Stimulated activated CD4-positive, alpha-beta T cell treated with anti-CD3 and anti-CD28 coated beads, Interleukin-12 subunit alpha, Interleukin-12 subunit beta, amount 100 ng/mL, for 24 hours (primary cell): ENCODE measurements around the gene TMEM134.
"Not testable (repeated sequence)": the region's sequence is repeated elsewhere in the genome, so short reads cannot be mapped to it uniquely, and the experiment has no call there.

Source experiments
- DNase-seq, 2 experiments: peaks; one replicate each; pipeline ENCODE4 v3.0.0-alpha.2; 2020; ENCODE audit warnings: low read depth in 2 of 2

Gene TMEM134

GRCh38 chr11:67468759-67469507 is at the start of gene TMEM134:
Gene TMEM134 (minus strand): TSS chr11:67469251. CDS start chr11:67469192, 59 bp downstream.
- DNase-seq: peak; percentile 87 to 89

GRCh38 chr11:67517784-67518552 is 48.9 kb upstream of the TMEM134 start:
- no peak for DNase-seq

DNA sequence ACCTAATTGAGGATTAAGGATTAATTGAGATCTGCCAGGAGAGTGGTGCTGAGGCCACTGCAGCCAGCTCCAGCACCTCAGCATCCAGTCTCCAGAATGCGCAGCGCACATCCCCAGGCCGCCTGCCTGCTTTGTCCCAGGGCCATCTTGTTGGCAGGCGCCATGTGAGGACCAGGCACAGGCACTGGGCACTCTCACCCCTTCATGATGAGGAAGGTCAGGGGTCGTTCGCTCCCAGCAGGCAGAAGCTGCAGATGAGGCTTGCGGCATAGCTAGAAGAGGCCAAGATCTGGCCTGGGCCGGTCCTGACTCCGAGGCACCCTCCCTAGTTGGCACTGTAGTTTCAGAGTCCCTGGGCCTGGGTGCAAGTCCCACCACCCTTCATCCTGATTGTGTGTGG is 47.8 kb upstream of the TMEM134 start:
- no peak for DNase-seq

DNA sequence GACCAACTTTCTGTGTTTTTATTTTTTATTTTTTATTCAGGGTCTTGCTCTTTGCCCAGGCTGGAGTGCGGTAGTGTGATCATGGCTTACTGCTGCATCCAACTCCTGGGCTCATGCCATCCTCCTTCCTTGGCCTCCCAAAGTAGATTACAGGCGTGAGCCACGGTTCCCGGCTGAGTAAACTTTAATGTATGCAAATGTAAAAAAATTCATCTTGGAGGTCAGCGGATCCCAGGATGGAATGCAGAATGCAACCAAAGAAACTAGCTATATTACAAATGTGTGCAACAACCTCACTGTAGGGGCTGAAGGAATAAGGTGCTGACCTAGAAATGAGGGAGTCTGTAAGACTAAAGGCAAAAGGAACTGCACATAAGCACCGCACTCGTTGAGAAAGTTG is 45.1 kb upstream of the TMEM134 start:
- DNase-seq: no peak

- not testable (repeated sequence) for DNase-seq
Observed at GRCh38 chr11:67511558-67511957, 42.5 kb upstream of the TMEM134 start.

GRCh38 chr11:67510023-67510345 is 40.9 kb upstream of the TMEM134 start:
- DNase-seq: no peak

DNA sequence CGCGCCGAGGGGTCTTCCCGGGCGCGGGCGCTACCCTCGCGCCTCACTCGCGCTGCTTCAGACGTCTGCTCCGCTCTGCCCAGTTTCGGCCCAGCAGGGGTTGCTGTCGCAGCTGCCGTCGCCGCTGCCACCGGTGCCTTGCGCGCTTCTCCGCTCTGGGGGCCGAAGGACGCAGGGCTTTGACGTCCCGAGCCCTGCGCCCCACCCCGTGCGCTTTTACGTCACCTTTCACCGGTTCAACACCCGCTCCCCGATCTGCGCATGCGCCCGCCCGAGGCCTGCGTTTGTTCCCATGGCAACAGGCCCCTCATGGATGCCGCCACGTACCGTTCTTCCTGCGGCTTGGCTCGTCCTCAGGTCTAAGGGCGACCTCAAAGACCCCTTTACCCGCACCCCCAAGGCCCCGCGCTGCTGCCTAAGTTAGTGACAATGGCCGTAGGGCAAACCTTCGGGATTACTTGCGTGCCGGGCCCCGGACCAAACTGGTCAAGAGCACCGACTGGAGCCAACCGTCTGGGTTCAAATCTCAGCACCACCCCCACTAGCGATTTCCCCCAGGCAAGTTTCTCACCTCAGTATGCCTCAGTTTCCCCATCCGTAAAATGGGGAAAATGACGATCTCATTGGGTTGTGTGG is 39.6 kb upstream of the TMEM134 start:
- peak; percentile 98 to 99 for DNase-seq

- DNase-seq: peak; percentile 95 to 99
Observed at GRCh38 chr11:67507864-67508485, 38.9 kb upstream of the TMEM134 start, which contains the start of gene CDK2AP2. Gene CDK2AP2 (minus strand): TSS chr11:67508162. CDS start chr11:67508082, 80 bp downstream.

DNA sequence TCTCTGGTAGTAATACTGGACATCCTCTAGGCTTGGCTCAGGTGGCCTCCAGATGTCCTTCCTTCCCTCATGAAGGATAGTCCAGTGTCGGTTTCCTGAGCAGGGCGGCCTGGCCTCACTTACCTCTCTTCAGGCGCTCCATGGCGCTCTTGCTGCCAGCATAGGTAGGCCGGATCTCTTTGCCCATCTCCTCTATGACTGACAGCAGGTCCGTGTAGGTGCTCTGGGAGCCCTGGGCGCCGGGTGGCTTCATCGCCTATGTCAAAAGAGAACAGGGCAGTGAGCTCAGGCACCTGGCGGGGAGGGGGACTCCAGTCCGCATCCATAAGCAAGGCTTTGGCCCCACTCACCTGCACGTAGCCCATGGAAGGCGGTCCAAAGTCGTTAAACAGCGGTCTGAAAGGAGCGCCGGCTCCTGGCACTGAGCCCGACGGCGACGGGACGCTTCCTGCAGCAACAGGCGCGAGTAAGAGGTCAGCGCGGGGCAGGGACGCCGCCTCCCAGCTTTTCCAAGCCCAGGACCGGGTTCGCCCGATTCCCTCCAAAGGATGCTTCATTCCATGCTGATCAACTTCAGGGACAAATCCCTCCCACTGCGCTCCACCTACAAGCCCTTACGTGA is 38.3 kb upstream of the TMEM134 start:
- DNase-seq: no peak

GRCh38 chr11:67506426-67507051 is 37.5 kb upstream of the TMEM134 start:
- no peak for DNase-seq

DNA sequence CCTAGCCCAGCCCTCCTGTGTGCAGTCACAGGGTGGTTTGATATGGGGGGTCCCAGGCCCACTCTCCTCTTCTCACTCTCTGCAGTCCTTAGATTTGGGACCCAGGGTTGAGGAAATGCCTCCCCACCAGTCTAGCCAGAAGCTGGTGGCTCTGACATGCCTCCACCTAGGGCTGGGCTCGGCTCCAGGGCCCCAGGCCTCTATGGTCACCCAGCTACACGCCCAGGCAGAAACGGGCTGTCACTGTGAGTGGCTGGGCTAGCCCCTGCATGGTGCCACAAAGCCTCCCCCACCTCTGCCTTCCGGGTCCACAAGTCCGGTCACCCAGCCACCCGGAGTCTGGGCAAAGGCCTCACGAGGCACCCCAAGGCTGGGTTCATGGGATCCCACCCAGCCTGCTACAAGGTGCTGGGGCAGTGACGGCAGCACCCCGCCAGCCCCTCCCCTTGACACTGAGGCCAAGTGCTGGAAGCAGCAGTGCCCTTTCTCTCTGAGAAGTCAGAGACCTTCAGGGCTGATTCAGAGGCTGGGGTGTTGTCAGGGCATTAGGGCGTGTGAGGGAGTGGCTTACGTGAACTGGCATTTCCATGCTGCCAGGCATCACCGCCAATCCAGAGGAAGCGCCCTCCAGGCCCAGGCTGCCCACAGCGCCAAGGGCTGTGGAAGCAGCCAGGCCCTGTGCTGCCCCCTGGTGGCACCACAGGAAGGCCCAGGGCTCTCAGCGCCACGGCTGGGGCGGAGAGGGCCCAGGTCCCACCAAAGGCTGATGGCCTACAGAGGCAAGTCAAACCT is 36.8 kb upstream of the TMEM134 start:
- peak; percentile 76 to 87 for DNase-seq

DNA sequence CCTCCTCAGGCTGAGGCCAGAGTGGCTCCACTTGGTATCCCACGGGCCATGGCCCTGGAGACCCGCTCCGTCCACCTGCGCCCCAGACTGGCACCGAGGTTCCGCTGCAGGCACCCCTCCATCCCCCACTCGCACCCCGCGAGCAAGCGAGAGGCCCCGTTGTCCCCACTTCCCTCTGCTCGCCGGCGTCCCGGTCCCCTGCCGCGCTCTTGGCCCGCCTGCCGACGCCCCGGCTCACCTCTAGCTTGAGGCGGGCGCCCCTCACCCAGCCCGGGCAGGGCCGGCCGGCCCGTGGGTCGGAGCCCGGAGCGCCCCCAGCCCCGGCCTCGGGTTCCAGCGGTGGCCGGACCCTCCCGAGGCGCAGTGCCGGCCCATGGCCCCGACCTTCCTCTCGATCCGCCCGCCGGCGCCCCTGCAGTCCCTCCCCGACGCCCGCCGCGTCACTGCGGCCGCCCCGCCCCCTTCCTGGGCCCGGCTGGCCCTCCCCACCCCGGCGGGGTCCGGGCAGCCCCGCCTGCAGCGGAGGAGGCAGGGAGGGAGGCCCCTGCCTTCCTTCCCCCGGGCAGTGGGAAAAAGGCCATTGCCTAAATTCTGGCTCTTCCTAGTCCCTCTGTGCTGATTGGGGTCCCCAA is 36.0 kb upstream of the TMEM134 start, which contains the start of gene PITPNM1:
Gene PITPNM1, minus strand, starts transcription at position 414 of the 632 bp plus-strand sequence. CDS start 1,183 bp downstream, outside the sequence.
- peak in 1 of 2 experiments; percentile 76 for DNase-seq

DNA sequence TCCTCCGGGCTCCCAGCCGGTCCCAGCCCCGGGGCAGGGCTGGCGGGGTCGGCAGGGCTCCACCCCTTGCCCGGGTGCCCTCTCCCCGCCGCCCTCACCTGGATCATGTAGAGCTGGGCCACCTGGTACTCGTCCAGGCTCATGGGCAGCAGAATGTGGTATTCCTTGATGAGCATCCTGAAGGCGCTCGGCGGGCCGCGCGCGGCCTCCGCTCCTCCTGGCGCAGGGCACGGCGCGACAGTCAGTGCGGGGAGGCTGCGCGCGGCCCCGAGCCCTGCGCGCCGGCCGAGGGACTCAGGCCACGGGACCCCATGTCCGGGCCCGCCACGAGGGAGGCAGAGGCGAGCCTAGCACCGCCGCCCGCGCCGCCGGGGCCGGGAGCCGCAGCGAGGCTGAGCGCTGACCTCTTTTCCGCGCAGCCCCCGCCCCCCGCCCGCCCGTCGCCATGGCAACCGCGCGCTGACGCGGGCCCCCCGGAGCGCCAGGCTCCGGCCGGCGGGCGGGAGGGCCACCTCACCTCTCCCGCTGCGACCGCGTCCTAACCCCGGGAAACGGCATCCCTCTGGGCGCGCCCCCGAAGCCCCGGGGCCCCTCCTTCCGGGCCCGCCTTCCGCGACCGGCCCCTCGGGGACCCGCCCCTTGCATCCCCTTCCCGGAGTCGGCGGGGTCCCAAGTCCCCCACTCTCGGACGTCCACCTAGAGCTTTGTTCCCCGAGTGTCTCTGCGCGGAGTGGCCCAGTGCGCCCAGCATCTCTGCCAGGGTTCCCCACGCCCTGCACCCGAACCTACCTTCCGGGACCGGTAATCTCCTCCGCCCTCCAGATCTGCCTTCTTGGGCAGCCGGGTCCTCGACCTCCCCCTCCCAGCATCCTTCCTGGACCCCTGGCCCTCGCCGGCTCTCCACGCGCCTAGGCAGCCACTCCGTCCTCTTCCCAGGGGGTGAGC is 35.2 kb upstream of the TMEM134 start:
- DNase-seq: no peak

DNA sequence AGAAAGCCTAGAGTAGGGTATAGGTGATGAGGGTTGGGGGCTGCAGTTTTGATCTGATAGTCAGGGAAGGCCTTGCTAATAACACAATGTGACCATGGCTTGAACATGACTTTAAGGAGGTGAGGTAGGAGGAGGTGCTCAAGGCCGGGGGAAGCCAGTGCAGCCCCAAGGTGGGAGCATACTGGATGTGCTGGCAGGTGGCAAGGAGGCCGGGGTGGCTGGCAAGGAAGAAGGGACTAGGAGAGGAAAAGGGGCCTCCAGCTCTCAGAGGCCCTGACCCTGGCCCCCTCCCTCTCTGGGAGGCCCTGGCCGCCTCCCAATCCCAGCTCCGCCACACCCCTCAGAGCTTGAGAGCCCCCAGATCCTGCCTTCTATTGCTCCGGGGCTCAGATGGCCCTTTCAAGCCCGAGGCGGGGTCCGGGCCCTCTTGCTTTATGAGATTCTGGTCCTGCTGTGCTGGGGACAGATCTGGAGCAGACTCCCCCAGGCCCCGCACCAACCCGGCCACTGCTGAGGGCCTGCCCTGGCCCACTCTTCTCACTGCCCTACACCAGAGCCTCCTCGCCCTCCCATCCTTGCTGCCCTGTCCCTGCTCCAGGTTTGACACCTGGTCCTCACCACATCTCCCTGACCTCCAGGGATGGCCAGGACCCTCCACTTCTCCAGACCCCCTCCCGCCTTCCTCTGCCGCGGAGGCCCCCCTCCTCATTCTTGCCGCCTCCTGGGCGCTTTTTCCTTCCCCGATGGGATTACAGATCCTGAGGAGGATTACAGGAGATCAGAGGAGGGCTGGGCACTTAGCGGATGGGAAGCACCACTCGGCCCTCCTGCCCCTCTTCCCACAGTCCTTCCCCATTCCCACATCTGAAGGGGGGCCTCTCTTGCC is 34.3 kb upstream of the TMEM134 start:
- DNase-seq: no peak

DNA sequence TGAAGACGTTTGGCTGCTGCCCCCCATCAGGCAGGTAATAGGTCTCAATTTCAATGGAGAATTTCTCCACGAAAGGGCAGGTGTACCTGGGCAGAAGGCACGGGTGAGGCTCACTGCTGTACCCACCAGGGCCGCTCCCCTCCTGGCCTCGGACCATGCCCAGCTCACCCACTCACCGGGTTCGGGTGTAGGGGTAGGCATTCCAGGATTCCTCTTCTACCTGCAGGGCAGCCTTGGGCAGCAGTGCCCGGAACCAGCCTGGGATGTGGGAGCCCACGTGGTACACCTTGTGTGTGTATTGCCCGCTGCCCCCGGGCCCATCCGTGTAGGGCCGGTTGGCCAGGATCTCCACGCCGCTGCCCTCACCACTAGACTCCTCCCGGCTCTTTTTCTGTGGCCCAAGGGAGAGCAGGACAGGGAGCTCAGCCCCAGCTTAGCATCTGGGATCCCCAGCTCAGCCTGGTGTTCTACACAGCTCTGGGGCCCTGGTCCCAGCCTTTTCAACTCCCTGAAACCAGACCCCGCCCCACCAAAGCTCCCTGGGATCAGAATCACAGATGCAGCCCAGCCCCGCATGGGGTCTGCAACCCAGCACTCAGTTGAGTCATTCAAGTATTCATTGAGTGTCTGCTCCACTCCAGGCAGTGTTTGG is 33.4 kb upstream of the TMEM134 start:
- no peak for DNase-seq

DNA sequence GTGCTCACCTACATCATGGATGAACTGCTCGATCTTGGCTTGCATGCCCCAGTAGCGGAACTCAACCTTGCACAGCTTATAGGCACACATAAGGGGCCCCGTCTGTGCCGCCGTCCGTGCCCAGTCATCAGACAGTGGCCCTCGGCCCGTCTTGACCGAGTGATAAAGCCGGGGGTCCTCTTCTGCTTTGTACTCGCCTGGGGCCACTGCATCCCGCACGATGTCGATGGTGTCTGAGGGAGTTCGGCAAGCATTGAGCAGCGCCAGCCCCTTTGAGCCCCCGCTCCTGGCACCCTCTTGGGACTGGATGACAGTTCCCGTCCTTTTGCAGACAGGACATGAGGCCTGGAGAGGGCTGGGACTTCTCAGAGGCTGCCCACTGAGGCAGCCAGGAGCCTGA is 32.8 kb upstream of the TMEM134 start:
- DNase-seq: no peak
